NOMO-1 treated with DMSO at 0.1 percent for 48 hours (cell line): ENCODE data around the gene PEG3.

ENCODE experiments used
- DNase-seq: peaks from one replicate; lab custom pipeline; 2025; ENCODE audit not compliant: unreplicated experiment; lab: John Stamatoyannopoulos, UW

PEG3 gene

GRCh38 chr19:56811480-56811879, 29.0 kb downstream of the PEG3 start:
- no peak for DNase-seq

- DNase-seq = no peak
Observed at GRCh38 chr19:56810260-56810659, 30.3 kb downstream of the PEG3 start.

- DNase-seq = no peak
Observed at GRCh38 chr19:56808717-56809392, 31.7 kb downstream of the PEG3 start.

- no peak for DNase-seq
Observed at GRCh38 chr19:56806639-56807038, 33.9 kb downstream of the PEG3 start.
